Stimulated activated CD4-positive, alpha-beta T cell treated with anti-CD3 and anti-CD28 coated beads, TNF-alpha, amount 100 ng/mL, for 48 hours (primary cell): Measurements from ENCODE around the gene ANKRD16.
A peak's percentile ranks its signal among the peaks of the same experiment; 100 is the strongest.
"Not testable (repeated sequence)": the region's sequence is repeated elsewhere in the genome, so short reads cannot be mapped to it uniquely, and the experiment has no call there.

Experiments used
- DNase-seq, 3 donors: peaks; one replicate each; pipeline ENCODE4 v3.0.0-alpha.2; 2020; ENCODE audit warnings: low read depth in 3 of 3

ANKRD16 gene

DNA sequence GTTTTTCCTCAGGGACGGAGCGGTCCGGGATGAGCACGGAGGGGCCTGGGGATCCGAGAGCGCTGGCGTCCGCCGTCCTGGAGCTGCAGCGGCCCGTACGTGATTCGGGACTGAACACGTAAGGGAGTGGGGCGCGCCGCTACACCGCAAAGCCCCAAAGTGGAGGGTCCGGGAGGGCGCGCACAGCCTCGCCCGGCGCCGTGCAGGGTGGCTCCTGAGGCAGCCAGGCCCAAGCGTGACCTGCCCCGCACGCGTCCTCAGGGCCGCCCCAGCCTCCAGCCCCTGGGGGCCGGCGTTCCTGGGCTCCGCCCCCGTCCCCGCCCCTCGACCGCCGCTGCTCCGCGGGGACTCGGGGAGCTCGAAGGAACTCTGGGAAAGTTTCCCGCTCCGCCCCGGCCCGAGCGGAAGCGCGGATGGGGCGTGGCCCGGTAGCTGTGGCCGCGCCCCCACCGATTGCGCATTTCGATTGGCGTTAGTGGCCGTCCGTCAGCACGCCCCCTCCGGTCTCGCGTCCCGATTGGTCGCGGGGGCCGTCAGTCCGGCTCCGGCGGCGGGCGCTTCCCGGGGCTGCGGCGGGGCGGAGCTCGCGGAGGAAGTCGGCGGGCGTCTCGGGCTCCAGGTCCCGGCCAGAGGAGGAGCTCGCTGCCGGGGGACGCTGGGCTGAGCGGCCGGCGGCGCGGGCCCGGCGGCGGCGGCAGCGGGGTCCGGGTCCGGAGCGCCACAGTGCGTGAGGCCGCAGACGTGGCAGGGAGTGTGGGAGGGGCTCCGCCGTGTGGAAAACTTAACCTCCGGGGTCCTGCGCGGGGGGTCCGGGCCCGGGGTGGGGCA lies at the start of gene ANKRD16, which contains the start of gene FBH1:
Gene ANKRD16, minus strand, starts transcription at position 270 of the 828 bp plus-strand sequence. CDS start 539 bp downstream, outside the sequence.
Gene FBH1, plus strand, starts transcription at position 620 of the 828 bp plus-strand sequence. Its CDS starts 103 bp downstream, at position 723.
- peak; percentile 95 to 99 (median 97) for DNase-seq

- no peak for DNase-seq
Measured at GRCh38 chr10:5938291-5938690, 48.6 kb upstream of the ANKRD16 start.

DNA sequence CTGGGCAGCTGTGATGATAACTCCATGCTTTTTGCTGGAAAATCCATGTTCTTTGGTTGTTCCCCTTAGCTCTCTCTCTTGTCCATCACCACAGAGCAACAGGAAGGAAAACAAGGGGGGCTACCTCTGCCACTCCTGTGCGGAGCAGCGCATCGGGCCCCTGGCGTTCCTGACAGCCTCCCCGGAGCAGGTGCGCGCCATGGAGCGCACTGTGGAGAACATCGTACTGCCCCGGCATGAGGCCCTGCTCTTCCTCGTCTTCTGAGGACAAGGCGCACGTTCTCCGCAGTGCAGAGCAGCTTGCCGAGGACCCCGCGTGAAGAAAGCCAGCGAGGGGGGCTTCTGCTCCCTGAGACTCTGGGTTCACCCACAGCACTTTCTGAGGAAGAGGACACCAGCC lies 47.3 kb upstream of the ANKRD16 start:
- no peak for DNase-seq

DNA sequence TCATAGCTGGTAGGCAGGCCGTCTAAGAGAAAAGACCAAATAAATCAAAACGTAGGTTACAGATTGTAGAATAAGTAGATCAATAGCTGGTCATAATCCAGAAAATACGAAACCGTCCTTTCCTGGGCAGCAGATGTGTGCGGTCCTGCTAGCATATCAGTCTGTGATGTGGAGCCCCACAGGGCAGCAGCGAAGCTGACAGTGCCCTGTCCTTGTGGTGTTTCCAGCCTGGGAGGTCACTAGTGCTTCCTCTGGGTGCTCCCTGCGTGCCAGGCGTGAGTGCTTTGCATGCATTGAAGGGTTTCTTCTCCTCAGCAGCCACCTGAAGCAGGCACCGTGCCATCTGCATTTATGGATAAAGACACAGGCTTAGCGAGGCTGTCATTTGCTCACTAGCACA lies 45.9 kb upstream of the ANKRD16 start:
- no peak for DNase-seq

DNA sequence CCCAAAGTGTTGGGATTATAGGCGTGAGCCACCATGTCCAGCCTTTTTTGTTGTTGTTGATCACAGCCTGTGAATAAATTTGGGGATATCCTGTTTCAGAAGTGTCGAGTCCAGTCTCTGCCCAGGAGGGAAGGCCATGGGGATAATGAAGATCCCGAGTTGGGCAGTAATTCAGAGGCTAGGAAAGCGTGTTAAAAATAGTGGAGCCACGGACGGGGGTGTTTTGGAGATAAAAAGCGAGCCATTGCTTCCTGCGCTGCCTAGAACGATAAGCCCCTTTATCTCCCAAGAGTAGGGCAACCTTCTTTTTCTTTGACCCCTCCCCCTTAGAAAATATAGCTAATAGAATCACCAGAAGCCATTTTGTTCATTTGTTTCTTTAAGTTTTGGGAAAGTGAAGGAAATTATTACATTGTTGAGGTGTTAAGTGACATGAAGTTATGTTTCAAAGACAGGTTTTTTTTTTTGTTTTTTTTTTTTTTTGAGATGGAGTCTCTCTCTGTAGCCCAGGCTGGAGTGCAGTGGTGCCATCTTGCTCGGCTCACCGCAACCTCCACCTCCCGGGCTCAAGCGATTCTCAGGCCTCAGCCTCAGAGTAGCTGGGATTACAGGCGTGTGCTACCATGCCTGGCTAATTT lies 44.3 kb upstream of the ANKRD16 start:
- no peak for DNase-seq

DNA sequence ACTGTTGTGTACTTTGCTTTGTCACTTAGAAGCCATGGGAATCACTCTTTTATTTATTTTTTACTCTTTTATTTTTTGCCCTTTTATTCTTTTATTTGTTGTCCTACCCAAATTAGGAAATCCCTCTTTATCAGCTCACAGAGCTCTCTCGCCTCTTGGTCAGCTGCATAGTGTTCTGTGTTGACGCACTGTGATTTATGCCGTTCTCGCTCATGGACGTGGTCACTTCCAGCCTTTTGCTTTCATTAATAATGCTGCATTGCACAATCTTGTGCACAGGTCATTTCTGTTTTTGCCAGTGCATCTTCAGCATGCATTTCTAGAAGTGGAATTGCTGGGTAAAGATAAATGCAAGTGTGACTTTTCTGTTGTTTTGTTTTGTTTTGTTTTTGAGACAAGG lies 42.7 kb upstream of the ANKRD16 start:
- no peak for DNase-seq

DNA sequence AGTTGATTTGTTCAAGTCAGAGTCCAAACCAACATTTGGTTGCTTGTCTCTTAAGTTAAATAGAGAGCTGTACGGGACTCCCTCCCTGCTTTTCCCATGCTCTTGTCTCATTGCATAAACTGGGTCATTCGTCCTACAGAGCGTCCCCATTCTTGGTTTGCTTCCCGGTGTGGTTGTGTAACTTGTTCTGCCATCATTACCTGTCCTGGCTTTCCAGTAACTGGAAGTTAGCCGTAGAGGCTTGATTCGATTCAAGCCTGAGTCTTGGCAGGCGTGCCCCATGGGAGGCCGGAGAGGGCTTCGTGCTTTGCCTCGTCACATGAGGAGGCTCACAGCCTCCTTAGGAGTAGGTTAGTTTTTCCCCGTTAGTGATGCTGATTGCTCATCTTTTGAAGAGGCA lies 40.6 kb upstream of the ANKRD16 start:
- no peak for DNase-seq

DNA sequence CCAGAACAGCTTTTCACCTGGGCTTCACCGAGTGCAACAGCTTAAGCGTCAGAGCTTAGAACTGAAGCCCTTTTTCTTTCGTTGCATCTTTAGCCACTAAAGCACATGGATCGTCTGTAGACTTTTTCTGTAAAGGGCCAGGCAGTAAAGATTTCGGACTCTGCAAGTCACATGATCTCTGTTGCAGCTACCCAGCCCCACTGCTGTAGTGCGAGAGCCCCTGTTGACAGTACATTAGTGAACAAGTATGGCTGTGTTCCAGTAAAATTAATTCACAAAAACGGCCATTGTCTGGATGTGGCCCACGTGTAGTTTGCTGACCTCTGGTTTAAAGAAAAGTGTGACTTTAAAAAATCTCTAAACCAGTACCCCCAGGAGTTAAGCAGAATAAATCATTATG lies 39.7 kb upstream of the ANKRD16 start:
- no peak for DNase-seq

GRCh38 chr10:5927306-5927705 lies 37.6 kb upstream of the ANKRD16 start:
- no peak for DNase-seq

DNA sequence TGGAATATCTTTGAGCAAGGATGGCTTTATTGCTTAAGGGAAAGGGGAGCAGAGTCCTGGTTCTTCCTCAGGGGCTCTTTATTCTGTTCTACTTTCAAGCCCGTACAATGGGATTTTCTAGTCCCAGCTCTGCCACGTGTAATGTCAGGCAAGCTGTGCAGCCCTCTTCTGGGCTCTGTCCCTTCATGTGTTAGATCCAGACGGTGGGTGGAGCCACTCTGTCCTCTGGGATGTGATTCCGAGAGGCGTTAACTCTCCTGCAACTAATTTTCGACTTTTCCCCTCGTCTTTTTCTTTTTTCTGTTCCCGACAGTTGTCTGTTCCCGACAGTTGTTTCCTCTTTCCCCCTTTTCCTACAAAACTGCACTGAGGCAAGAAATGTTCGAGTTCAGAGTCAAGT lies 35.2 kb upstream of the ANKRD16 start:
- DNase-seq: no peak

DNA sequence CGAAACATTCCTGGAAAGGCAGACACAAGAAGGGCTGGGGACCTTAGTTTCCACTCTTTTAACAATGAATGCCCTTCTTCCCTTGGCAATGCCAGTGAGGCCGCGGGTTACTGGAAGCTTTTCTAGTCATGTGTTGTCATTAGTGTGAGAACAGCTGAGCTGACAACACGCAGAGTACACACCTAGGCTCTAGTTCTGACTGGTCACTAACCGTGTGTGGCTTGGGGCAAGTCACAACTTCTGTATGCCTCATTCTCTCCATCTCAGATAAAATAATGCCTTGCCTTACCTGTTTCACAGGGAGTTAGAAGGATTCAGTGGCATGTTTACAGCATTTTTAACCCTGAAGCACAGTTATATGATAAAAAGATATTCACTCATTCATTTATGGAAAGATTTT lies 32.1 kb upstream of the ANKRD16 start:
- DNase-seq: no peak

- no peak for DNase-seq
Measured at GRCh38 chr10:5919568-5919967, 29.9 kb upstream of the ANKRD16 start.

DNA sequence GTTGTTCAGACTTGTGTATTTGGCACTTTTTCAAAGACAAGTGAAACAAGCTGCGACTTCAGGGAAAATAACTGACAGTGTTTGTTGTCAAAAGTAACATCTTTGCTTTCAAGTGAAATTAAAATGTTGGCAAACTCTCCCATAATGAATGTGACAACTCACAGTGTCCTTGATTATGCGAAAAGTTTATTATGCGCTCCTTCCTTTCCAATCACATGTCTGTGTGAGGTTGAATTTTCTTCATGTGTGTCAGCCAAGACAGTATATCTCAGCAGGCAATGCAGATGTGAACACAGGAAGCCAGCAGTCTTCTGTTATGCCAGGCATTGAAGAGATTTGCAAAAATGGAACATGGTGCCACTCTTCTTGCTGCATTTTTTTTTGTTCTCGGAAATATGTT lies 29.1 kb upstream of the ANKRD16 start:
- no peak for DNase-seq

DNA sequence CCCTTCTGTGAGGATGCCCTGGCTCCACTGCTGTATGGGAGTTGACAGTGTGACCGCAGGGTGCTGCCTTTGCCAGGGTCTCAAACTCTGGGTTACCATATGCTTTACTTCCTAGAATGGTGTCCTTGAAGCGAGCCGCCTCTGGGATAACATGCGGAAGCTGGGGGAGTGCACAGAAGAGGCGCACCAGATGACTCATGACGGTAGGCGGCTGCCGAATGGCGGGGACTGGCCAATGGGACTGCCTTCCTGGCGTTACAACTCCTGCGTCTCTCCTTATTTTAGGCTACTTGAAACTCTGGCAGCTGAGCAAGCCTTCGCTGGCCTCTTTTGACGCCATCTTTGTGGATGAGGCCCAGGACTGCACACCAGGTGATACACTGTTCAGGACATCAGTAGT lies 27.6 kb upstream of the ANKRD16 start:
- DNase-seq: no peak

- DNase-seq: no peak
Measured at GRCh38 chr10:5915451-5915850, 25.8 kb upstream of the ANKRD16 start.

- no peak for DNase-seq
Measured at GRCh38 chr10:5913736-5914135, 24.0 kb upstream of the ANKRD16 start.

DNA sequence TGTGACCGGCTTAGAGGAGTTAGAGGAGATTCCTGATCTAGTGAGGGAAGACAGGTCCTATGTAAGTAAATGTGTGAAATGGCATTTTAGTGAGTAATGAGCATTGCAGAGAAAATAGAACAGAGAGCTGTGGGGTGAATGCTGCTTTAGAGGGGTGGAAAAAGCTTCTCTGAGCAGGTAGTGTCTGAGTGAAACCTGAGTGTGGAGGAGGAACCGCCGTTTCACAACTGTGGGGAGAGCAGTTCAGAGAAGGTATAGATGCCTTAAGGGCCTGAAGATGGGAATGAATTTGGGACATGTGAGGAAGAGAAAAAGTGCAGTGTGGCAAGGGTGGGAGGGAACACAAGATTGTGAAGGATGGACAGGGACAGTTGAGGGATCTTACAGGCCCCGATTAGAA lies 22.0 kb upstream of the ANKRD16 start:
- no peak for DNase-seq

DNA sequence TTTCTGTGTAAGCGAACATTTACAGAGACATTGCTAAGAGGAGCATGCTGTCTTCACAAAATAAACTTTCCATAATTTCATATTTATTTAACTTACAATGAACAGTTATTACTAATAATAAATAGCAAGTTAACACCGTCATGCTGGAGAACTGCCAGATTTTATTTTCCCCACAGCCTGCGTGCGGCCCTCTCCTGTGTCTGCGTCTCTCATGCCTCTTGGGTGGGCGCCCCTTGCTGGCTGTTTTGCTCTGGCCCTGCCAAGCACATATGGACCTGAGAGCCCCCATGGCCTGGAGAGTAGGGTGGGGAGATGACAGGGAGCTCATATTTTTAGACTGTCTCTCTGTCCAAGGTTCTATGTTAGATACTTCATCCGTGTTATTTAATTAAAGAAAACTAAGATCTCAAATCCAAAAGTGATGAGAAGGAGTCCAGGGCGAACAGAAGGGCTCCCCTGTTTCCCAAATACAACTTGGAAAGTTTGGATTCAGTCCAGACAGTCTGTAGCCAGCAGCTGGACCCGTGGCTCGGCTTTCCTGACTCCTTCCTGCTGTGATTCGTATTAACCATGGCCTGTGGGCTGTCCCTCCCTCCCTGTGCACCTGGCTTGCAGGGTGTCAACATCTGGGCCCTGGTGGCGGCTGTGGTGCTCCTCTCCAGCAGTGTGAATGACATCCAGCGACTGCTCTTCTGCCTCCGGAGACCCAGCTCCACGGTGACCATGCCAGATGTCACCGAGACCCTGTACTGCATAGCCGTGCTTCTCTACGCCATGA lies 20.8 kb upstream of the ANKRD16 start:
- DNase-seq: no peak

DNA sequence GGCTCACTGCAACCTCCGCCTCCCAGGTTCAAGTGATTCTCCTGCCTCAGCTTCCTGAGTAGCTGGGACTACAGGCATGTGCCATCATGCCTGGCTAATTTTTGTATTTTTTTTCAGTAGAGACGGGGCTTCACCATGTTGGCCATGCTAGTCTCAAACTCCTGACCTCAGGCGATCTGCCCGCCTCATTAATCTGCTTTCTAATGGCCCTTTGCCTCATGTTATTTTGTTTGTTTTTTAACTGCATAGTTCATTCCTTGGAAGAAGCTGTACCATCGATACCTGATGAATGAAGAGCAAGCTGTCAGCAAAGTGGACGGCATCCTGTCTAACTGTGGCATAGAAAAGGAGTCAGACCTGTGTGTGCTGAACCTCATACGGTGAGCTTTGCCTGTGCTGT lies 19.0 kb upstream of the ANKRD16 start:
- not testable (repeated sequence) for DNase-seq

- no peak for DNase-seq
Measured at GRCh38 chr10:5906651-5907050, 17.0 kb upstream of the ANKRD16 start.

- no peak for DNase-seq
Measured at GRCh38 chr10:5905854-5906507, 16.3 kb upstream of the ANKRD16 start.

GRCh38 chr10:5904227-5904626 lies 14.5 kb upstream of the ANKRD16 start:
- DNase-seq: no peak
